Fibroblast of villous mesenchyme (primary cell): ENCODE data around the gene GTF2F2. TPM values are rescaled to one million over a fixed set of nuclear protein-coding genes. Genes with fewer than 3 reads are reported as not detected.

Experiments
- DNase-seq: peaks from one replicate; pipeline ENCODE4 v3.0.0-alpha.2; 2010; ENCODE audit warnings: low read depth
- H3K4me3 ChIP-seq: 2 replicates; pipeline ENCODE4 v1.5.1; 2011; ENCODE audit warnings: low read depth, mild to moderate bottlenecking, low read length
- CTCF ChIP-seq: IDR thresholded peaks from 2 replicates; pipeline ENCODE4 v1.5.1; 2012; ENCODE audit warnings: low read depth, mild to moderate bottlenecking, low read length; ENCODE audit not compliant: insufficient read depth
- total RNA-seq: library from RNA; depleted of rRNA; stranded (reverse); fragments of >200 nt; gene quantifications from 2 replicates; pipeline ENCODE4 v1.2.3, GENCODE V29; 2012

The GTF2F2 gene
- total RNA-seq, 1 donor, result 38.0 TPM

GRCh38 chr13:45156565-45157361 lies 36.5 kb downstream of the GTF2F2 start:
- TF ChIP-seq CTCF, result no peak
- H3K4me3 ChIP-seq, result no peak overlapping the region
- no peak for DNase-seq

GRCh38 chr13:45162194-45162593 lies 41.9 kb downstream of the GTF2F2 start:
- peak; percentile 48 for DNase-seq
- no peak for TF ChIP-seq CTCF
- no peak overlapping the region for H3K4me3 ChIP-seq

GRCh38 chr13:45162821-45163220 lies 42.5 kb downstream of the GTF2F2 start:
- H3K4me3 ChIP-seq, result no peak overlapping the region
- TF ChIP-seq CTCF, result no peak

GRCh38 chr13:45166858-45167257 lies 46.5 kb downstream of the GTF2F2 start:
- no peak for TF ChIP-seq CTCF
- H3K4me3 ChIP-seq, result no peak overlapping the region
- DNase-seq, result no peak

More at GRCh38 chr13:45162821-45163220, 42.5 kb downstream of the GTF2F2 start:
- DNase-seq, result peak; percentile 91

- H3K4me3 ChIP-seq, result no peak overlapping the region
- no peak for TF ChIP-seq CTCF
- peak; percentile 79 for DNase-seq
Observed at GRCh38 chr13:45167611-45168554, 47.6 kb downstream of the GTF2F2 start.

- no peak for DNase-seq
- H3K4me3 ChIP-seq, result no peak overlapping the region
- TF ChIP-seq CTCF, result no peak
Observed at GRCh38 chr13:45168555-45168930, 48.2 kb downstream of the GTF2F2 start.
